ENCODE measurements around the gene MAP4K4. TPM values are rescaled to one million over a fixed set of nuclear protein-coding genes. Genes with fewer than 3 reads are reported as not detected.

MAP4K4 gene
- total RNA-seq, 2 experiments from 2014 or later = 92.8 to 94.0 TPM

- no peak overlapping the region for H3K4me3 Mint-ChIP-seq
- H3K36me3 ChIP-seq (ENCODE audit: insufficient read depth, low read length) = no peaks in the 10 kb centered on the region
- no peak overlapping the region for H3K4me3 ChIP-seq (ENCODE audit: low read length)
- peaks cover 40% of the 10 kb centered on the region for H3K4me1 ChIP-seq (ENCODE audit: insufficient read depth, low read length)
- no peaks in the 10 kb centered on the region for H3K27me3 ChIP-seq (ENCODE audit: control insufficient read depth in 1 of 2, insufficient read depth in 2 of 2, low read length in 2 of 2)
- DNase-seq (no peak), ATAC-seq (ENCODE audit: poor library complexity) (no peak)
- no peaks in the 10 kb centered on the region for H3K27me3 Mint-ChIP-seq
- intact Hi-C loops (cut with DNase I, micrococcal nuclease) = loop anchor here in 1 of 2 experiments (10.0 kb wide), 1 partner anchor 61 kb away; no protein-coding TSS in a partner anchor
- no peaks in the 10 kb centered on the region for H3K36me3 Mint-ChIP-seq (ENCODE audit: low read depth)
- H3K27ac ChIP-seq (ENCODE audit: low read depth in 1 of 2, low read length in 2 of 2) = no peak overlapping the region
- H3K27ac Mint-ChIP-seq = peak overlapping the region; percentile 71
- H3K9me3 ChIP-seq (ENCODE audit: control insufficient read depth in 1 of 2, insufficient read depth in 1 of 2, low read length in 2 of 2) = no peaks in the 10 kb centered on the region
- no peaks in the 10 kb centered on the region for H3K9me3 Mint-ChIP-seq
- H3K4me1 Mint-ChIP-seq (ENCODE audit: low read depth) = peaks cover 80% of the 10 kb centered on the region
- TF ChIP-seq CTCF (IDR thresholded peaks at IDR 0.05) = no peak
- POLR2A ChIA-PET = interaction anchor here (0.8 to 2.5 kb wide), 3 partner anchors 17 to 53 kb away, joined by 3 to 7 read pairs (median 5); no protein-coding TSS in a partner anchor
- CTCF ChIA-PET = interaction anchor here (0.5 to 3.4 kb wide), 2 partner anchors 11 to 915 kb away, joined by 3 to 11 read pairs; no protein-coding TSS in a partner anchor
Observed at GRCh38 chr2:101763496-101764333, 66.2 kb downstream of the MAP4K4 start.

- DNase-seq (no peak), ATAC-seq (ENCODE audit: poor library complexity) (no peak)
- H3K4me3 ChIP-seq (ENCODE audit: low read length) = no peak overlapping the region
- CTCF ChIA-PET = no interaction called here
- intact Hi-C loops (cut with DNase I, micrococcal nuclease) = loop anchor here (5.0 to 10.0 kb wide), 3 partner anchors 39 to 69 kb away; partner anchors contain the start of gene MAP4K4 (in 1 of the 2)
- H3K27me3 ChIP-seq (ENCODE audit: control insufficient read depth in 1 of 2, insufficient read depth in 2 of 2, low read length in 2 of 2) = no peaks in the 10 kb centered on the region
- H3K27ac Mint-ChIP-seq = peak overlapping the region; percentile 71
- peaks cover 53% of the 10 kb centered on the region for H3K4me1 ChIP-seq (ENCODE audit: insufficient read depth, low read length)
- H3K36me3 ChIP-seq (ENCODE audit: insufficient read depth, low read length) = no peaks in the 10 kb centered on the region
- no peak for TF ChIP-seq CTCF (IDR thresholded peaks at IDR 0.05)
- no peaks in the 10 kb centered on the region for H3K36me3 Mint-ChIP-seq (ENCODE audit: low read depth)
- H3K9me3 ChIP-seq (ENCODE audit: control insufficient read depth in 1 of 2, insufficient read depth in 1 of 2, low read length in 2 of 2) = no peaks in the 10 kb centered on the region
- H3K4me1 Mint-ChIP-seq (ENCODE audit: low read depth) = peaks cover 96% of the 10 kb centered on the region
- no peak overlapping the region for H3K27ac ChIP-seq (ENCODE audit: low read depth in 1 of 2, low read length in 2 of 2)
- POLR2A ChIA-PET = interaction anchor here (0.6 to 1.9 kb wide), 3 partner anchors 13 to 69 kb away, joined by 3 to 8 read pairs (median 4); no protein-coding TSS in a partner anchor
- peak overlapping the region; percentile 47 for H3K4me3 Mint-ChIP-seq
- H3K9me3 Mint-ChIP-seq = no peaks in the 10 kb centered on the region
- H3K27me3 Mint-ChIP-seq = no peaks in the 10 kb centered on the region
Observed at GRCh38 chr2:101766337-101766736, 68.8 kb downstream of the MAP4K4 start.

GRCh38 chr2:101766871-101767739 lies 69.6 kb downstream of the MAP4K4 start:
- H3K9me3 Mint-ChIP-seq = no peaks in the 10 kb centered on the region
- intact Hi-C loops (cut with DNase I, micrococcal nuclease) = loop anchor here (5.0 to 10.0 kb wide), 3 partner anchors 40 to 70 kb away; partner anchors contain the start of gene MAP4K4 (in 1 of the 2)
- peak overlapping the region; percentile 47 for H3K4me3 Mint-ChIP-seq
- no peaks in the 10 kb centered on the region for H3K27me3 Mint-ChIP-seq
- H3K27me3 ChIP-seq (ENCODE audit: control insufficient read depth in 1 of 2, insufficient read depth in 2 of 2, low read length in 2 of 2) = no peaks in the 10 kb centered on the region
- peak overlapping the region; percentile 71 for H3K27ac Mint-ChIP-seq
- no peak overlapping the region for H3K4me3 ChIP-seq (ENCODE audit: low read length)
- peaks cover 97% of the 10 kb centered on the region for H3K4me1 Mint-ChIP-seq (ENCODE audit: low read depth)
- no peaks in the 10 kb centered on the region for H3K9me3 ChIP-seq (ENCODE audit: control insufficient read depth in 1 of 2, insufficient read depth in 1 of 2, low read length in 2 of 2)
- H3K27ac ChIP-seq (ENCODE audit: low read depth in 1 of 2, low read length in 2 of 2) = no peak overlapping the region
- ATAC-seq (ENCODE audit: poor library complexity) (no peak), DNase-seq (no peak)
- no peaks in the 10 kb centered on the region for H3K36me3 ChIP-seq (ENCODE audit: insufficient read depth, low read length)
- CTCF ChIA-PET = interaction anchor here (0.7 to 1.7 kb wide), 2 partner anchors 26 to 348 kb away, joined by 3 to 4 read pairs; no protein-coding TSS in a partner anchor
- H3K4me1 ChIP-seq (ENCODE audit: insufficient read depth, low read length) = peaks cover 56% of the 10 kb centered on the region
- POLR2A ChIA-PET = interaction anchor here (0.6 to 1.9 kb wide), 8 partner anchors 11 to 196 kb away, joined by 3 to 8 read pairs (median 4); no protein-coding TSS in a partner anchor
- H3K36me3 Mint-ChIP-seq (ENCODE audit: low read depth) = no peaks in the 10 kb centered on the region
- no peak for TF ChIP-seq CTCF (IDR thresholded peaks at IDR 0.05)

Measured in CD4-positive, alpha-beta T cell (primary cell).